Measurements from ENCODE around the gene FNDC3B. TPM values are rescaled to one million over a fixed set of nuclear protein-coding genes. Genes with fewer than 3 reads are reported as not detected.

FNDC3B gene
- total RNA-seq, 1 donor from 2014 or later: 68.5 TPM

DNA sequence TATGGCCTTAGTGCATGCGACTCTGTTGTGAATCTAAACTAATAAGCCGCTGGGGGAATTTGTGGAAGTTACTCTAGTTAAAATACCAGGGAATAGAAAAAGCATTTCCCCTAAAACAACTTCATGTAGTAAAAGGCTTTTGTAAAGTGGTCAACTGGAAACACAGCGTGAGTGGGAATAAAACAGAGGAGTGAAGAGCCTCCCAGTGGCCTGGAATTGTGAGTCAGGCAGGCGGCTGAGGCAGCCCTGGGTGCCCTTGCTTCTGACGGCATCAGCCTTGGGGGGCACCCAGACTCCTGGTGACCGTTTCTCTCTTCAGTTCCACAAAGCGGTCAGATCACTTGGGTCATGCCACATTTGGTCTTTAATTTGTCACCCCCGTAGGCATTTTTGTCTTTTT, 300.5 kb downstream of the FNDC3B start:
- Histone ChIP-seq H3K36me3 (peaks cover 0 to 25% of the 10 kb centered on the region in 2 donors), H3K27me3 (no peaks in the 10 kb centered on the region), H3K4me1 (no peaks in the 10 kb centered on the region), H3K9me3 (no peaks in the 10 kb centered on the region), H3K27ac (no peak overlapping the region), H3K4me3 (no peak overlapping the region)
- TF ChIP-seq, protein P1, sequence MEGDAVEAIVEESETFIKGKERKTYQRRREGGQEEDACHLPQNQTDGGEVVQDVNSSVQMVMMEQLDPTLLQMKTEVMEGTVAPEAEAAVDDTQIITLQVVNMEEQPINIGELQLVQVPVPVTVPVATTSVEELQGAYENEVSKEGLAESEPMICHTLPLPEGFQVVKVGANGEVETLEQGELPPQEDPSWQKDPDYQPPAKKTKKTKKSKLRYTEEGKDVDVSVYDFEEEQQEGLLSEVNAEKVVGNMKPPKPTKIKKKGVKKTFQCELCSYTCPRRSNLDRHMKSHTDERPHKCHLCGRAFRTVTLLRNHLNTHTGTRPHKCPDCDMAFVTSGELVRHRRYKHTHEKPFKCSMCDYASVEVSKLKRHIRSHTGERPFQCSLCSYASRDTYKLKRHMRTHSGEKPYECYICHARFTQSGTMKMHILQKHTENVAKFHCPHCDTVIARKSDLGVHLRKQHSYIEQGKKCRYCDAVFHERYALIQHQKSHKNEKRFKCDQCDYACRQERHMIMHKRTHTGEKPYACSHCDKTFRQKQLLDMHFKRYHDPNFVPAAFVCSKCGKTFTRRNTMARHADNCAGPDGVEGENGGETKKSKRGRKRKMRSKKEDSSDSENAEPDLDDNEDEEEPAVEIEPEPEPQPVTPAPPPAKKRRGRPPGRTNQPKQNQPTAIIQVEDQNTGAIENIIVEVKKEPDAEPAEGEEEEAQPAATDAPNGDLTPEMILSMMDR (IDR thresholded peaks at IDR 0.05): no peak
- intact Hi-C loops (cut with DNase I): loop anchor here (5.0 to 10.0 kb wide), 3 partner anchors 295 to 1038 kb away; no protein-coding TSS in a partner anchor
- DNase-seq (ENCODE audit: extremely low spot score in 2 of 2): no peak

DNA sequence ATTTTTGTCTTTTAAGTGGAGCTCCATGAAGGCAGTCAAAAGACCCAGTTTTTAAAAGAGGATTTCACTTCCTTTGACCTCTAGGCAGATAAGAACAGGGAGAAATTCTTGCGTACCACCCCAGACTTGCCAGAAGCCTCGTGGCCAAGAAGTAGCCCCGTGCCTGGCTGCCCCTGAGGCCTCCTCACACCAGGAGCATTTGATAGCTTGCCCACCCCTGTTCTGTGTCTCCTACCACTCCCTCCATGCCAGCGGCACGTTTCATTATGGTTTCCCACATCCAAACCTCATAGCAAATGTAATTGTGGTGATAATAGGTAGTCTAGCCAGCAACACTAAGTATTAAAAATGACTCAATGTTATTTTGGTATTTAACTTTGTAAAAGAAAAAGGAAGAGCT, 301.2 kb downstream of the FNDC3B start:
- intact Hi-C loops (cut with DNase I): loop anchor here (5.0 to 10.0 kb wide), 2 partner anchors 696 to 1038 kb away; no protein-coding TSS in a partner anchor
- no peak for DNase-seq (ENCODE audit: extremely low spot score in 2 of 2)
- Histone ChIP-seq H3K9me3 (no peaks in the 10 kb centered on the region), H3K4me1 (no peaks in the 10 kb centered on the region), H3K36me3 (peaks cover 0 to 32% of the 10 kb centered on the region in 2 donors), H3K27ac (no peak overlapping the region), H3K27me3 (no peaks in the 10 kb centered on the region), H3K4me3 (no peak overlapping the region)
- TF ChIP-seq POLR2AphosphoS5 (IDR thresholded peaks at IDR 0.05; ENCODE audit: insufficient read depth in 1 of 2, low read depth in 1 of 2) (no peak), POLR2A (IDR thresholded peaks at IDR 0.05) (no peak)
- TF ChIP-seq, protein P1 (IDR thresholded peaks at IDR 0.05): no peak

DNA sequence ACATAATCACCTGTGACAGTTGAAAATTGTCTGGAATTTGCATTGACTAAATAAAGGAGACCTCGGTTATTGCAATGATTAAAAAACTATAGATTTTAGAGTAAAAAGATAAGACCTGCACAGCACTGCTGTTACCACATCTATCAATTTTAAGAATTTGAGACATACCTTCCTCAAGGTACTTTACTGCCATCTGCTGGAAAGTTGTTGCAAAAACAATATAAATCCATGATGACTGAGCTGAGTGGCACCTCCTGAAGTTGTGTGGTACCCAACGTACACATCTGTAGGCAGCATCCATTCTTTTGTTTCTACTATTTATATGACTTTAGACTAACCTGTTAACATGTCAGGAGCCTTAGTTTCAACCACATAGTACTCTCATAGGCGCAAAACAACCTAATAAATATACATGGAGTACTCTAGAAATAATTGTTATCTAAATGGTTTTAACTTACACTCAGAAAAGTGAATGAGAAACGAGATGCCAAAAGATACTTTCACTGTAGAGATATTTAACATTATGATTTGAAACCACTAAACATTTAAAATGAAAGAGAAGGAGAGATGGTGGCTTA, 302.2 kb downstream of the FNDC3B start:
- H3K36me3 ChIP-seq: peaks cover 0 to 42% of the 10 kb centered on the region in 2 donors

DNA sequence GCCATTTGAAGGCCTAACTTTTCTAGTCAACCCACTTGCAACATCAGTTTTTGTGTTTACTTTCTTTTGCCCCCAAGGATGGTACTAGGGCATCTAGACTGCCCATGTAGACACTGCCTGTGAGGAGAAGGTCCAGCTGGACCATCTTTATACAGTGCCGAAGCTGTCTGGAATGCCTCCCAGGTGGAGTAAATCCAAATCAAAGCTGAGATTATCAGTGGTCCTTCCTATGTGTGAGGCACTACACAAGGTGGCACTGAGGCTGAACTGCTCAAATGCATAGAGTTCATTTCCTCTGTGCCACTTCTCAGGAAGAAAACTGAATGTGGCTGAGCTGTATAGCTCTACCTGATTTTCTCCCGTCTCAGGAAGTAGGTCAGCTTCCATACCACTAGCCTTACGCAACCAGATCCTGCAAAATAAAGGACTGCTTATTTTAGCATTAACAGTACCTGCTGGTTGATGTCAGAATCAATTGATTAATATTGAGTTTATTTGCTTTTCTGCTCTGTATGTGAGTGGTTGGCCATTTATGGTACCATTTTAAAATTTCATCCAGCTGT, 302.8 kb downstream of the FNDC3B start:
- H3K27ac ChIP-seq: no peak overlapping the region
- intact Hi-C loops (cut with DNase I): loop anchor here (5.0 to 10.0 kb wide), 2 partner anchors 697 to 1040 kb away; no protein-coding TSS in a partner anchor
- peaks cover 0 to 45% of the 10 kb centered on the region in 2 donors for H3K36me3 ChIP-seq
- TF ChIP-seq POLR2AphosphoS5 (IDR thresholded peaks at IDR 0.05; ENCODE audit: insufficient read depth in 1 of 2, low read depth in 1 of 2): no peak
- TF ChIP-seq, protein P1 (IDR thresholded peaks at IDR 0.05): no peak
- TF ChIP-seq POLR2A (IDR thresholded peaks at IDR 0.05): no peak
- H3K27me3 ChIP-seq: no peaks in the 10 kb centered on the region
- H3K4me1 ChIP-seq: no peaks in the 10 kb centered on the region
- H3K4me3 ChIP-seq: no peak overlapping the region
- no peak for DNase-seq (ENCODE audit: extremely low spot score in 2 of 2)
- H3K9me3 ChIP-seq: no peaks in the 10 kb centered on the region

More for the DNA sequence above, 302.2 kb downstream of the FNDC3B start:
- Histone ChIP-seq H3K4me3 (no peak overlapping the region), H3K27ac (no peak overlapping the region), H3K27me3 (no peaks in the 10 kb centered on the region), H3K4me1 (no peaks in the 10 kb centered on the region), H3K9me3 (no peaks in the 10 kb centered on the region)
- intact Hi-C loops (cut with DNase I): loop anchor here (5.0 to 10.0 kb wide), 2 partner anchors 697 to 1039 kb away; no protein-coding TSS in a partner anchor
- TF ChIP-seq, protein P1 (IDR thresholded peaks at IDR 0.05): peak in 2 of 3 experiments; percentile 47 to 59
- no peak for TF ChIP-seq POLR2A (IDR thresholded peaks at IDR 0.05)
- DNase-seq (ENCODE audit: extremely low spot score in 2 of 2): no peak

DNA sequence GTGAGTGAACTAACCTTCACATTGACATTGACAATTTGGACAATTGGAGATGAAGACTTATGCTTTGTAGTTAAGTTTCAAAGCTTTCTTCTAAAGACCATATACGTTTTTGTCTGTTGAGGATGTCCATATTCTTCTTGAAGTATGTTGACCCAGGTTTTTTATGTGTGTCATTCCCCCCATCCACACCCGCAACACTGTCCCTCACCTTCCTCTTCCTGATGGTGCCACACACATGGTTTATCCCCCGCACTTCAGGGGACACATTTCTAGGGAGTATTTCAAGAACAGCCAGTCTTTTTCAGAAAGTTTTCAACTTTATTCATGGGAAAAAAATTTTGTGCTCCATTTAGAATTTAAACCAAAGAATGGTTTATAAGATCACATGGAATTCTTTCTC, 303.7 kb downstream of the FNDC3B start:
- Histone ChIP-seq H3K4me1 (no peaks in the 10 kb centered on the region), H3K4me3 (no peak overlapping the region), H3K36me3 (peaks cover 0 to 51% of the 10 kb centered on the region in 2 donors), H3K27ac (no peak overlapping the region), H3K27me3 (no peaks in the 10 kb centered on the region), H3K9me3 (no peaks in the 10 kb centered on the region)
- intact Hi-C loops (cut with DNase I): loop anchor here (5.0 to 10.0 kb wide), 2 partner anchors 698 to 1041 kb away; no protein-coding TSS in a partner anchor
- TF ChIP-seq, protein P1 (IDR thresholded peaks at IDR 0.05): no peak
- TF ChIP-seq POLR2A (IDR thresholded peaks at IDR 0.05): no peak
- no peak for TF ChIP-seq POLR2AphosphoS5 (IDR thresholded peaks at IDR 0.05; ENCODE audit: insufficient read depth in 1 of 2, low read depth in 1 of 2)
- no peak for DNase-seq (ENCODE audit: extremely low spot score in 2 of 2)

Measured in vagina (tissue), 2 donors.